Adrenal gland (tissue), 5 donors: ENCODE data around the gene HSPA1B.

Experiments used
- POLR2A ChIP-seq, 2 donors: fragments of 450-650 bp; IDR thresholded peaks; one replicate each; pipeline ENCODE4 v1.6.1; 2017; ENCODE audit warnings: antibody characterized with exemption in 2 of 2, mild to moderate bottlenecking in 2 of 2, moderate library complexity in 1 of 2
- TF ChIP-seq, protein P1 (sequence below), 6 experiments: fragments of 450-650 bp in 4 of 6; fragments of 200-600 bp in 2 of 6; sonication (generic) in 1 of 6; IDR thresholded peaks; 1 replicate in 5 of 6; 2 replicates in 1 of 6; pipeline versions ENCODE4 v1.5.1 to v1.8.0; 2016 to 2021; ENCODE audit warnings: antibody characterized with exemption in 6 of 6, mild to moderate bottlenecking in 2 of 6, moderate library complexity in 1 of 6
- donor health status: DM: no; HTN: no; CAD: no.

DNA sequence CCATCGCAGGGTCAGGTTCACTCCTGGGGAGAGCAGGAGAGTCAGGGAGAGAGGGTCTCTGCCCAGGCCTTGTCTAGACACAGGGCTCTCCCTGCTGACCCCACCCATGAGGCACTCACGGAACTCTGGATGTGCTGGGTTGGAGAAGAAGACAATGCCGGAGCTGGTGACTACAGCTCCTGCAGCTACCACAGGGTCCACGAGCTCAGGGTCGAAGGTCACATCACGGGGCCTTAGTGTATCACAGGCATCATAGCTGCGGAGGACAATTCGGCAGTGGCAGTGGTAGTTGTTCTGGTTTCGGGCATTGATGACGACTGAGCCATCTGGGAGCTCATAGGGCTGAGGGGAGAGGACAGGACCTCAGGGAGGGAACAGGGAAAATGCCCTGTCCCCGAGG lies 32.4 kb downstream of the HSPA1B start:
- TF ChIP-seq, protein P1, sequence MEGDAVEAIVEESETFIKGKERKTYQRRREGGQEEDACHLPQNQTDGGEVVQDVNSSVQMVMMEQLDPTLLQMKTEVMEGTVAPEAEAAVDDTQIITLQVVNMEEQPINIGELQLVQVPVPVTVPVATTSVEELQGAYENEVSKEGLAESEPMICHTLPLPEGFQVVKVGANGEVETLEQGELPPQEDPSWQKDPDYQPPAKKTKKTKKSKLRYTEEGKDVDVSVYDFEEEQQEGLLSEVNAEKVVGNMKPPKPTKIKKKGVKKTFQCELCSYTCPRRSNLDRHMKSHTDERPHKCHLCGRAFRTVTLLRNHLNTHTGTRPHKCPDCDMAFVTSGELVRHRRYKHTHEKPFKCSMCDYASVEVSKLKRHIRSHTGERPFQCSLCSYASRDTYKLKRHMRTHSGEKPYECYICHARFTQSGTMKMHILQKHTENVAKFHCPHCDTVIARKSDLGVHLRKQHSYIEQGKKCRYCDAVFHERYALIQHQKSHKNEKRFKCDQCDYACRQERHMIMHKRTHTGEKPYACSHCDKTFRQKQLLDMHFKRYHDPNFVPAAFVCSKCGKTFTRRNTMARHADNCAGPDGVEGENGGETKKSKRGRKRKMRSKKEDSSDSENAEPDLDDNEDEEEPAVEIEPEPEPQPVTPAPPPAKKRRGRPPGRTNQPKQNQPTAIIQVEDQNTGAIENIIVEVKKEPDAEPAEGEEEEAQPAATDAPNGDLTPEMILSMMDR (IDR thresholded peaks at IDR 0.05), result no peak
- TF ChIP-seq POLR2A (IDR thresholded peaks at IDR 0.05), result no peak
